ENCODE measurements around the gene RNU1-3.
A peak's percentile ranks its signal among the peaks of the same experiment; 100 is the strongest.
"Not testable (repeated sequence)": the region's sequence is repeated elsewhere in the genome, so short reads cannot be mapped to it uniquely, and the experiment has no call there.

GRCh38 chr1:16709659-16710087 is 42.9 kb upstream of the RNU1-3 start:
- TF ChIP-seq CTCF (IDR thresholded peaks at IDR 0.05 in 8 of 11, conservative IDR thresholded peaks at IDR 0.05 in 3 of 11) = peak in 8 of 11 experiments; percentile 11 to 84 (median 29)
- not testable (repeated sequence) for TF ChIP-seq POLR2A (IDR thresholded peaks at IDR 0.05)

Data from spleen (tissue), 7 donors.